K562 (cell line): Measurements from ENCODE around the gene TDRD12. TPM values are rescaled to one million over a fixed set of nuclear protein-coding genes. Genes with fewer than 3 reads are reported as not detected.
A peak's percentile ranks its signal among the peaks of the same experiment; 100 is the strongest.

Experiments
- ATAC-seq: fragments of 200-7000 bp; cut with Tn5 transposase; 3 replicates; pipeline ENCODE4 v1.9.1; 2020; ENCODE audit warnings: moderate library complexity
- BruUV-seq: library from RNA; stranded (reverse); fragments of 400-500 nt; replicated peaks from 2 replicates; lab custom pipeline; 2021; lab: Mats Ljungman, UMichigan
- CTCF ChIA-PET: fragments of 300-600 bp; formaldehyde crosslinking; extraction: SDS; loops from one replicate; lab custom pipeline; 2021; ENCODE audit warnings: low intra/inter-chr PET ratio; lab: Yijun Ruan, JAX
- POLR2A ChIA-PET: fragments of 300-600, 350-650 bp; sonication (Branson Sonifier 250); formaldehyde crosslinking; extraction: SDS; loops from one replicate; lab custom pipeline; 2021; ENCODE audit warnings: antibody characterized with exemption, inconsistent platforms; lab: Yijun Ruan, JAX
- DNase-seq, 4 experiments: peaks; one replicate each; pipeline versions ENCODE4 v3.0.0 to v3.0.0-alpha.2; 2011 to 2018; ENCODE audit warnings: low spot score in 3 of 4, mixed read lengths in 3 of 4; ENCODE audit errors: extremely low read depth in 1 of 4
- FAIRE-seq: peaks from 2 replicates; lab custom pipeline; 2011; peaks lifted over from hg19 to GRCh38; lab: Jason Lieb, UNC
- H2AFZ ChIP-seq: 2 replicates; pipeline ENCODE4 v1.6.0; 2011; ENCODE audit warnings: low read depth, low read length, control low read depth, inconsistent platforms
- H3K27ac ChIP-seq: fragments of 200-600 bp; 3 replicates; pipeline ENCODE4 v1.8.0; 2011; ENCODE audit warnings: low read depth, mild to moderate bottlenecking, control low read depth, inconsistent platforms, low read length, moderate library complexity, mixed read lengths; ENCODE audit errors: extremely low read depth
- H3K27me3 ChIP-seq, 2 experiments: fragments of 300-600 bp in 1 of 2; 2 replicates in 1 of 2; 3 replicates in 1 of 2; pipeline versions ENCODE4 v1.6.0 to v1.8.0; 2011; ENCODE audit warnings: inconsistent platforms in 2 of 2, low read length in 2 of 2, mild to moderate bottlenecking in 1 of 2, mixed read lengths in 1 of 2, moderate library complexity in 1 of 2; ENCODE audit not compliant: control insufficient read depth in 2 of 2, insufficient read depth in 2 of 2
- H3K36me3 ChIP-seq: fragments of 300-600 bp; 3 replicates; pipeline ENCODE4 v1.8.0; 2011; ENCODE audit warnings: mild to moderate bottlenecking, low read length, inconsistent platforms; ENCODE audit not compliant: control insufficient read depth, insufficient read depth
- H3K4me1 ChIP-seq, 2 experiments: fragments of 200-600 bp in 1 of 2; replicated peaks in 1 of 2; 2 replicates in 1 of 2; 3 replicates in 1 of 2; pipeline versions ENCODE4 v1.5.1 to v1.8.0; 2011; ENCODE audit warnings: inconsistent platforms in 2 of 2, low read length in 2 of 2, mild to moderate bottlenecking in 1 of 2, mixed read lengths in 1 of 2, moderate library complexity in 1 of 2; ENCODE audit not compliant: control insufficient read depth in 2 of 2, insufficient read depth in 2 of 2
- H3K4me2 ChIP-seq: 2 replicates; pipeline ENCODE4 v1.6.1; 2011; ENCODE audit warnings: low read length, control low read depth, inconsistent platforms, mixed read lengths; ENCODE audit not compliant: insufficient read depth
- H3K4me3 ChIP-seq: fragments of 200-600 bp; sonication (generic), shearing (Covaris generic); 2 replicates; pipeline ENCODE4 v1.5.1; 2016; ENCODE audit warnings: control low read depth, inconsistent platforms
- H3K79me2 ChIP-seq: fragments of 200-600 bp; 3 replicates; pipeline ENCODE4 v1.8.0; 2011; ENCODE audit warnings: low read length, inconsistent platforms; ENCODE audit not compliant: control insufficient read depth, insufficient read depth
- H3K9ac ChIP-seq, 2 experiments: 2 replicates each; pipeline versions ENCODE4 v1.6.0 to v1.6.1; 2011; ENCODE audit warnings: low read depth in 2 of 2, low read length in 2 of 2, control low read depth in 1 of 2, inconsistent platforms in 1 of 2, mild to moderate bottlenecking in 1 of 2, mixed read lengths in 1 of 2; ENCODE audit not compliant: insufficient read depth in 1 of 2
- H3K9me1 ChIP-seq: one replicate; pipeline ENCODE4 v1.6.0; 2011; ENCODE audit warnings: inconsistent platforms, mild to moderate bottlenecking, low read length, moderate library complexity; ENCODE audit not compliant: control insufficient read depth, insufficient read depth
- H3K9me3 ChIP-seq: replicated peaks from 2 replicates; pipeline ENCODE4 v1.5.1; 2011; ENCODE audit warnings: low read depth, low read length, inconsistent platforms; ENCODE audit not compliant: control insufficient read depth, insufficient read depth
- H4K20me1 ChIP-seq: replicated peaks from 2 replicates; pipeline ENCODE4 v1.6.1; 2011; ENCODE audit warnings: low read length, inconsistent platforms, mixed read lengths; ENCODE audit not compliant: control insufficient read depth, insufficient read depth
- ATF1 ChIP-seq, 2 experiments: fragments of 450-650 bp in 1 of 2; IDR thresholded peaks; 2 replicates each; pipeline ENCODE4 v1.6.1; 2016; ENCODE audit warnings: missing compliant biosample characterization in 1 of 2, missing genetic modification characterization in 1 of 2
- HDAC8 ChIP-seq: fragments of 450-650 bp; IDR thresholded peaks from 2 replicates; pipeline ENCODE4 v1.6.1; 2016; ENCODE audit warnings: mild to moderate bottlenecking, missing genetic modification characterization, moderate library complexity, missing compliant biosample characterization
- ILK ChIP-seq: fragments of 450-650 bp; IDR thresholded peaks from 2 replicates; pipeline ENCODE4 v1.6.1; 2016; ENCODE audit warnings: missing genetic modification characterization, low read depth, mild to moderate bottlenecking, missing compliant biosample characterization, moderate library complexity, borderline replicate concordance
- L3MBTL2 ChIP-seq: fragments of 450-650 bp; IDR thresholded peaks from 2 replicates; pipeline ENCODE4 v1.6.1; 2016; ENCODE audit warnings: mild to moderate bottlenecking, moderate library complexity
- WGBS: fragments of 100-300 bp; shearing (Covaris generic); methylation state at CpG from one replicate; pipeline ENCODE4 v1.1.6; 2016; ENCODE audit warnings: low coverage, mixed read lengths; ENCODE audit not compliant: insufficient coverage; ENCODE audit errors: missing lambda C conversion rate; 5-methylcytosine and 5-hydroxymethylcytosine counted together
- in situ Hi-C: fragments of 300-500 bp; cut with MboI; formaldehyde crosslinking; loops from 4 replicates; pipeline ENCODE4 v1.15.0; 2018; ENCODE audit warnings: inconsistent platforms, mixed read lengths
- intact Hi-C: fragments of 100-400 bp; cut with micrococcal nuclease; formaldehyde crosslinking; loops from 2 replicates; pipeline ENCODE4 v1.14.2; 2022
- polyA plus RNA-seq, 8 experiments: library from polyadenylated mRNA; depleted of rRNA in 4 of 8; stranded (reverse) in 5 of 8; unstranded in 3 of 8; fragments of >200 nt; fragmentation: Nextera tagmentation in 2 of 8; fragmentation: Illumina TruSeq in 1 of 8; extraction: Ambion mirVana in 2 of 8; extraction: Trizol in 1 of 8; gene quantifications; 2 replicates each; pipeline versions ENCODE4 v1.2.1 to v1.2.3, GENCODE V29; 2011 to 2014; ENCODE audit warnings: inconsistent platforms in 1 of 8, missing spikeins in 1 of 8
- total RNA-seq, 7 experiments: library from RNA; depleted of rRNA in 6 of 7; stranded (reverse); fragments of >200 nt in 6 of 7; fragmentation: Illumina TruSeq in 2 of 7; extraction: Trizol in 2 of 7; gene quantifications; 2 replicates each; pipeline versions ENCODE4 v1.2.1 to v1.2.3, GENCODE V29; 2011 to 2021; ENCODE audit warnings: low replicate concordance in 1 of 7
- TF ChIP-seq, protein P1 (sequence below): fragments of 450-650 bp; IDR thresholded peaks from one replicate; pipeline ENCODE4 v1.6.1; 2018; ENCODE audit warnings: mild to moderate bottlenecking, moderate library complexity; ENCODE audit not compliant: partially characterized antibody

Gene TDRD12
- total and polyA plus RNA-seq, 9 of the 15 experiments (the other 6 are each of a cell fraction or from before 2014, with no cell fraction given) = 0.03 TPM; not detected in 8

DNA sequence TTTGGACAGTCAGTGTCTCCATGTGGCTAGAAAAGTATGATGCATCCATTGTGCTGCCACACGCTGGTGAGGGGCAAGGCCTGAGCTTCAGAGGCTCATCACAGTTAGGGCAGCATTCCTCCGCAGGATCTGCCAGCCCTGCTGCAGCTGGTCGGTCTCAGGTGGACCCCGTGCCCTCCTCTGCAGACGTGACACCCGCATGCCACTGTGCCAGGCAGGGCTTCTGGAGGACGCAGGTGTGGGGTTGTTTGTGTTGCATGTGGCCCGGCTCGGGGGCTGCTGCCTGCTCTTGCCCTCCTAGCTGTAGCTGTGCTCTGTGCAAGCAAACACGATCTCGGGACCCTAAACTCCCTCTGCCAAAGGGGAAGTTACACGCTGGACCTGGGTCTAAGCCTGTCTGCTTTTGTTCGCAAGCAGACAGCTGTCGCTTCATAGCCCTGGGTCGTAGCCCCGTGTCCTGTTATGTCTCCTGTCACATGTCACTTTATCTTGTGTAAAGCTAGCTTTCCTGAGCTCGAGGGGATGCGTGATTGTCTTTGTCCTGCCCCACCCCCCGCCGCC, 104.7 kb downstream of the TDRD12 start:
- no TSS peak for BruUV-seq

DNA sequence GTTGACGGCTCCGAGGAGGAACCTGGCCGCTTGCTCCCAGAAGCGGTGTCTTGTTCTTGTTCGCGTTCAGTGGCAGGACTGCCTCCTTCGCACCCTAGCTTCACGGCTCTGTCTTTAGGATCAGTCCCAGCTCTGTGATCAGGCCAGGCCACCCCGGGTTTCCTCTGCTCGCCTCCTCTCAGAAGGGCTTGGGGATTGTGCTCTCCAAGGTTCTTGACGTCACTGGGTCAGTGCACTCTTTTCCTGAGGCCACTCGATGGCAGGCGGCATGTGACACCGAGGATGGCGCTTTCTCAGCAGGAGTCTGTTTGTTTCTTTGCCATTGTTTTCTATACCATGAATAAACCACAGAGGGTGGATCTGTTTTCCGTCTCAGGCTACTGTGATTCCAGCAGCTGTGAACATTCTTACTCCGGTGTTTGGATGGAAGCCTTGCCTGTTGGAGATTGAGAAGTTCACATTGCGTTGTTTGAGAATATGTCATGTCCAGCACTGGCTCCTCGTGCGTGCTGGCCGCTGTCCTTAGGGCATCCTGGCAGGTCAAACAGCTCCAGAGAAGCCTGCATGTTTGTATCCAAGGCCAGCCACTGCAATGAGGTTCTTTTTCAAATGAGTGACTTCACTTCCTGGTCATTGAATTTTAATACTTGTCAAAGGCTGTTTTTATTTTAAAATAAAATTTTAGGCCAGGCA, 105.5 kb downstream of the TDRD12 start:
- in situ Hi-C loops (no loop called here), intact Hi-C loops (no loop called here)
- 9% methylated on average over 20 of the region's 21 CpGs for WGBS
- DNase-seq (no peak), FAIRE-seq (no peak), ATAC-seq (no peak; the same call in 2 of the 3 replicates)
- POLR2A ChIA-PET = no interaction called here
- no peak for TF ChIP-seq ATF1 (CRISPR knock-in tag; IDR thresholded peaks at IDR 0.05)
- peak; percentile 45; the same call in 1 of the 2 replicates for TF ChIP-seq ATF1 (tag; IDR thresholded peaks at IDR 0.05)
- TF ChIP-seq, protein P1, sequence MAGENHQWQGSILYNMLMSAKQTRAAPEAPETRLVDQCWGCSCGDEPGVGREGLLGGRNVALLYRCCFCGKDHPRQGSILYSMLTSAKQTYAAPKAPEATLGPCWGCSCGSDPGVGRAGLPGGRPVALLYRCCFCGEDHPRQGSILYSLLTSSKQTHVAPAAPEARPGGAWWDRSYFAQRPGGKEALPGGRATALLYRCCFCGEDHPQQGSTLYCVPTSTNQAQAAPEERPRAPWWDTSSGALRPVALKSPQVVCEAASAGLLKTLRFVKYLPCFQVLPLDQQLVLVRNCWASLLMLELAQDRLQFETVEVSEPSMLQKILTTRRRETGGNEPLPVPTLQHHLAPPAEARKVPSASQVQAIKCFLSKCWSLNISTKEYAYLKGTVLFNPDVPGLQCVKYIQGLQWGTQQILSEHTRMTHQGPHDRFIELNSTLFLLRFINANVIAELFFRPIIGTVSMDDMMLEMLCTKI = no peak
- 0 out of 2 replicates have a peak, but pooled peaks have one; percentile 30 for TF ChIP-seq L3MBTL2
- no peak for TF ChIP-seq ILK (tag)
- Histone ChIP-seq H3K4me3 (no peak overlapping the region), H3K9me1 (no peaks in the 10 kb centered on the region), H3K27me3 (peaks cover 47 to 64% of the 10 kb centered on the region in 2 experiments), H3K4me2 (no peak overlapping the region), H3K79me2 (no peaks in the 10 kb centered on the region), H3K36me3 (no peaks in the 10 kb centered on the region), H4K20me1 (0 out of 2 replicates have a peak, but pooled peaks cover 5% of the 10 kb centered on the region), H3K9ac (0 out of 4 replicates have a peak overlapping the region, but pooled peaks of 1 of the 2 experiments have one; percentile 5), H3K4me1 (peaks cover 0 to 10% of the 10 kb centered on the region in 2 experiments; a peak in 1 of 5 replicates), H2AFZ (no peak overlapping the region), H3K9me3 (no peaks in the 10 kb centered on the region), H3K27ac (no peak overlapping the region)
- CTCF ChIA-PET = no interaction called here
- no TSS peak for BruUV-seq

More for the DNA sequence above, 104.7 kb downstream of the TDRD12 start:
- intact Hi-C loops = no loop called here
- ChIA-PET CTCF (no interaction called here), POLR2A (interaction anchor here (0.7 kb wide), 1 partner anchor 12 kb away, joined by 3 read pairs; no protein-coding TSS in a partner anchor)
- FAIRE-seq = no peak
- Histone ChIP-seq H3K4me2 (no peak overlapping the region), H3K4me1 (peaks cover 0 to 10% of the 10 kb centered on the region in 2 experiments; a peak in 1 of 5 replicates), H3K9me3 (no peaks in the 10 kb centered on the region), H3K9me1 (no peaks in the 10 kb centered on the region), H3K27me3 (peaks cover 47 to 66% of the 10 kb centered on the region in 2 experiments), H4K20me1 (peaks cover 5% of the 10 kb centered on the region; the same call in 1 of the 2 replicates), H3K79me2 (no peaks in the 10 kb centered on the region), H3K27ac (no peak overlapping the region), H3K36me3 (no peaks in the 10 kb centered on the region), H2AFZ (no peak overlapping the region), H3K4me3 (no peak overlapping the region), H3K9ac (no peak overlapping the region)
- in situ Hi-C loops = no loop called here
- ATAC-seq = peak; percentile 29; the same call in 1 of the 3 replicates
- no peak for TF ChIP-seq HDAC8 (tag)
- 0 out of 2 replicates have a peak, but pooled peaks have one; percentile 8 for TF ChIP-seq L3MBTL2
- under 1% methylated on average over 17 of the region's 20 CpGs for WGBS
- DNase-seq = no peak
